Thymus (tissue), 11 donors: ENCODE results near the gene SMARCA4. TPM values are rescaled to one million over a fixed set of nuclear protein-coding genes. Genes with fewer than 3 reads are reported as not detected.

Source experiments
- DNase-seq, 9 donors: peaks; one replicate each; pipeline ENCODE4 v3.0.0-alpha.2; 2013; ENCODE audit warnings: low spot score in 9 of 9, low read depth in 6 of 9, missing footprints in 1 of 9
- H3K27ac ChIP-seq, 2 donors: one replicate each; pipeline ENCODE4 v1.5.1; 2013; ENCODE audit warnings: control low read depth in 1 of 2, low read depth in 1 of 2, low read length in 1 of 2, mild to moderate bottlenecking in 1 of 2, moderate library complexity in 1 of 2
- H3K27me3 ChIP-seq, 2 donors: one replicate each; pipeline ENCODE4 v1.5.1; 2013; ENCODE audit warnings: low read length in 1 of 2; ENCODE audit not compliant: control insufficient read depth in 2 of 2, insufficient read depth in 1 of 2
- H3K36me3 ChIP-seq, 2 donors: one replicate each; pipeline ENCODE4 v1.5.1; 2013; ENCODE audit warnings: low read length in 1 of 2, mild to moderate bottlenecking in 1 of 2, moderate library complexity in 1 of 2; ENCODE audit not compliant: control insufficient read depth in 2 of 2, insufficient read depth in 2 of 2
- H3K4me1 ChIP-seq, 2 donors: one replicate each; pipeline ENCODE4 v1.5.1; 2013; ENCODE audit warnings: low read length in 2 of 2; ENCODE audit not compliant: control insufficient read depth in 2 of 2, insufficient read depth in 2 of 2
- H3K4me3 ChIP-seq, 2 donors: one replicate each; pipeline ENCODE4 v1.5.1; 2013; ENCODE audit warnings: low read length in 2 of 2, control low read depth in 1 of 2, mild to moderate bottlenecking in 1 of 2
- H3K9me3 ChIP-seq, 2 donors: one replicate each; pipeline ENCODE4 v1.5.1; 2013; ENCODE audit warnings: low read length in 1 of 2, mild to moderate bottlenecking in 1 of 2; ENCODE audit not compliant: control insufficient read depth in 2 of 2, insufficient read depth in 1 of 2
- WGBS: extraction: QIAGEN DNeasy Blood & Tissue Kit; methylation state at CpG from one replicate; pipeline ENCODE4 v1.1.7; 2013; 5-methylcytosine and 5-hydroxymethylcytosine counted together
- polyA plus RNA-seq: library from polyadenylated mRNA; stranded (reverse); fragments of 200-250 nt; gene quantifications from one replicate; pipeline ENCODE4 v1.2.3, GENCODE V29; 2013
- total RNA-seq: library from RNA; stranded (reverse); fragments of 120-200 nt; gene quantifications from one replicate; pipeline ENCODE4 v1.2.4, GENCODE V29; 2013
- donor health status: healthy.

Gene SMARCA4
- total and polyA plus RNA-seq, 2 donors: 76.6 to 88.0 TPM

GRCh38 chr19:11012507-11012906 lies 51.7 kb downstream of the SMARCA4 start:
- Histone ChIP-seq H3K4me3 (no peak overlapping the region), H3K4me1 (no peaks in the 10 kb centered on the region), H3K9me3 (no peaks in the 10 kb centered on the region), H3K27me3 (no peaks in the 10 kb centered on the region), H3K36me3 (peaks cover 77 to 94% of the 10 kb centered on the region in 2 donors), H3K27ac (no peak overlapping the region)
- DNase-seq: no peak
- WGBS: 96% methylated on average over 12 of the region's 12 CpGs

GRCh38 chr19:11013771-11014170 lies 52.9 kb downstream of the SMARCA4 start:
- Histone ChIP-seq H3K9me3 (no peaks in the 10 kb centered on the region), H3K36me3 (peaks cover 77 to 94% of the 10 kb centered on the region in 2 donors), H3K4me1 (no peaks in the 10 kb centered on the region), H3K27me3 (no peaks in the 10 kb centered on the region), H3K4me3 (no peak overlapping the region), H3K27ac (no peak overlapping the region)
- no peak for DNase-seq
- whole genome bisulfite sequencing: 99% methylated on average over 7 of the region's 7 CpGs

DNA sequence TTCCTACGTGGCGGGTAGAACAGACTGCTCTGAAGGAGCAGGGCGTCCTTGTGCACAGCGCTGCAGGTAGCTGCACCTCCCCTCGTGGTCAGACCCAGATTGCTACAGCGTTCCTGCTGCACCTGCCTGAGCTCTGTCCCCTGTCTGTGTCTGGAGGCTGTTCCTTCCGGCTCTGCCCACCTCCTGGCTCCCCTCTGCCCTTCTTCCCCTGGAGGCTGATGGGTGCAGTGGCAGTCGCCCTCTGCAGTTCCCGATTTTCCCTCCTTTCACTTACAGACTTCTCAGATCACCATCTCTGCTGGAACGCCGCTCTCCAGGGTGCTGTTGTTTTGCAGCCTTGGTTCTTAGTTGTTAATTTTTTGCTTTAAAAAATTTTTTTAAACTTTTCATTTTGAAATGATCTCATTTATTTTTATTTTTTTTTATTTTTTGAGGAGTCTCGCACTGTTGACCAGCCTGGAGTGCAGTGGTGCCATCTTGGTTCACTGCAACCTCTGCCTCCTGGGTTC lies 53.6 kb downstream of the SMARCA4 start:
- H3K4me3 ChIP-seq: no peak overlapping the region
- H3K27me3 ChIP-seq: no peaks in the 10 kb centered on the region
- H3K36me3 ChIP-seq: peaks cover 84 to 94% of the 10 kb centered on the region in 2 donors
- H3K9me3 ChIP-seq: no peaks in the 10 kb centered on the region
- H3K27ac ChIP-seq: no peak overlapping the region
- H3K4me1 ChIP-seq: no peaks in the 10 kb centered on the region
- WGBS: 98% methylated on average over 12 of the region's 12 CpGs
- DNase-seq: no peak

- DNase-seq: no peak
These were observed 55.8 kb downstream of the SMARCA4 start for GRCh38 chr19:11016631-11017030.

DNA sequence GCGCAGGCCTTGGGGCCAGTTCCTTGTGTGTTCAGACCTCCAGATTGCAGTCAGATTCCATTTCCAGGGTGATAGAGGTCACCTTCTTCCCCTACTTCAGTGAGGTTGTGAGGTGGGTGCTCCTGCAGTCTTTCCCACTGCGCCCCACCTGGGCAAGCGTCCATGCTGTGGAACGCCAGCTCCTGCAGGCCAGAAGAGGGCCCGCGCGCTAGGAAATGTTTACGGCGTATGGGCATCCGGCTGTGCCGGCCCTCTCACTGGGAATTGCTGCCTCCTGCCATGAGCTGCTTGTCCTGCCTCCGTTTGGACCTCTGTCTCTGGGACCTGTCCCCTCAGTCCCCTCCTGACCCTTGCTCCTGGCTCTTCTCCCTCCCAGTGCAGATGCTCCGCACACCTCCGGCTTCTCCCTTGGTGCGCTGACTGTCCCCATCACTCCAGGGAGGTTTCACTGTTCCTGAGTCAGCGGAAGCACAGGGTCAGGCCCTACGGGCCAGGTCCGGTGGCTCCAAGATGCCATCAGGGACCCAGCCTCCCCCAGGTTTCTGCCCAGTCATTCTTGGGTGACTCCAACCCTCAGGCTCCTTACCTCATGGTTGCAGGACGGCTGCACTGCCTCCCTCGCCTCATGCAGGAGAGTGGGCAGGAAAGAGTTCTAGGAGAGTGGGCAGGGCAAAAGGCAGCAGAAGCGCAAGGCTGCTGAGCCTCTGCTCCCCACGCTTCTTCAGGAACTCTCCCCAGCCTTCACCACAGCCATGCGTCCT lies 56.6 kb downstream of the SMARCA4 start:
- H3K27ac ChIP-seq: no peak overlapping the region
- H3K4me1 ChIP-seq: no peaks in the 10 kb centered on the region
- H3K9me3 ChIP-seq: no peaks in the 10 kb centered on the region
- no peak for DNase-seq
- no peak overlapping the region for H3K4me3 ChIP-seq
- 98% methylated on average over 23 of the region's 23 CpGs for WGBS
- no peaks in the 10 kb centered on the region for H3K27me3 ChIP-seq
- peaks cover 90 to 98% of the 10 kb centered on the region in 2 donors for H3K36me3 ChIP-seq

More at GRCh38 chr19:11016631-11017030, 55.8 kb downstream of the SMARCA4 start:
- Histone ChIP-seq H3K4me3 (no peak overlapping the region), H3K27ac (no peak overlapping the region), H3K36me3 (peaks cover 88 to 98% of the 10 kb centered on the region in 2 donors), H3K9me3 (no peaks in the 10 kb centered on the region), H3K4me1 (no peaks in the 10 kb centered on the region), H3K27me3 (no peaks in the 10 kb centered on the region)
- 97% methylated on average over 5 of the region's 5 CpGs for WGBS

DNA sequence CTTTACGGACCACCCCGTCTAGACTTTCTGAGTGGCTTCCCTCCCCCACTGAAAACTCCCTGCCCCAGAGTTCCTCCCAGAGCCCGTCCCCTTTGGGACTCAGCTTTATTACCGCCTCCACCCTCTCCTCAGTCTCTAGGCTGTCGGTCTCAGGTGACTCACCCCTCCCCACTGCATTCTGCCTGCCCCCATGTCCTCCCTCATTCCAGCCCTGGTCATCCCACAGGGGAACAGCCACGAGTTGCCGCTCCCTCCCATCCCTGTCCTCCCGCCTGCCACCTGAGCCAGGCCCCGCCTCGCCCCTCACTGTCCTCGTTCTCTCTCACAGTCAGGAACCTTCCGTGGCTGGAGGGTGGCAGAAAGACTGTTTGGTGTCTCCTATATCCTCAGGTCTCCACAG lies 57.3 kb downstream of the SMARCA4 start:
- Histone ChIP-seq H3K36me3 (peaks cover 90 to 98% of the 10 kb centered on the region in 2 donors), H3K4me3 (no peak overlapping the region), H3K27me3 (no peaks in the 10 kb centered on the region), H3K4me1 (peaks cover 0 to 4% of the 10 kb centered on the region in 2 donors), H3K27ac (no peak overlapping the region), H3K9me3 (no peaks in the 10 kb centered on the region)
- 95% methylated on average over 12 of the region's 12 CpGs for WGBS
- no peak for DNase-seq

DNA sequence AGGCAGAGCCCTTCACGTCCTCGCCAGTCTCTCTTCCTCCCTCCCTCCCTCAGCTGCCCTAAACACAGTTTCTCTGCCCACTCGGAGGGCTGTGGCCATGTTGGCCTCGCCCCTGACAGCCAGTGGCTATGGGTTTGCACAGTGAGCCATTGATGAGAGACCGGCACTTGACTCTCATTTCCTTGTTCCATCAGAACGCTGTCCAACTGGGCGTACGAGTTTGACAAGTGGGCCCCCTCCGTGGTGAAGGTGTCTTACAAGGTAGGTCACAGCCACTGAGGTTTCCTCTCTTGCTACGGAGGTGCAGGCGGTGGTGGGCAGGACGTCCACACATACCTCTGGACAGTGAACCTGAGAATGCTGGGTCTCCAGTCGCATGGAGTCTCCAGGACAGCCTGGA lies 57.9 kb downstream of the SMARCA4 start:
- Histone ChIP-seq H3K4me1 (peaks cover 4 to 10% of the 10 kb centered on the region in 2 donors), H3K9me3 (no peaks in the 10 kb centered on the region), H3K27ac (no peak overlapping the region), H3K36me3 (peaks cover 90 to 98% of the 10 kb centered on the region in 2 donors), H3K27me3 (no peaks in the 10 kb centered on the region), H3K4me3 (no peak overlapping the region)
- WGBS: 98% methylated on average over 13 of the region's 13 CpGs
- no peak for DNase-seq

DNA sequence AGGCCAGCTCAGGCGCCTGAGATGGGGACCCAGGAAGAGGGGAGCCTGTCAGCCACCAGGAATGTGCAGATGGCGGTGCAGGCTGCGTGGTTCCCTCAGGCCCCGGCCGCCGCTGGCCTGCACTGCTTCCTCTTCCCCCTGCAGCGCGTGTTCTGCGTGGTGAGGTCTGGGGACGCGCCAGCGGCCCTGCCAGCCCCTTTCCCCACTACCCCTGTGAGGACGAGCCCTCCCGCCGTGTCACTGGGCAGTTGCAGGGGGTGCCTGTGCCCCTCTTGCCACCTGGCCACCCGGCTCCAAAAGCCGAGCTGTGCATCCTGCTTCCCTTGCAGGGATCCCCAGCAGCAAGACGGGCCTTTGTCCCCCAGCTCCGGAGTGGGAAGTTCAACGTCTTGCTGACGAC lies 58.4 kb downstream of the SMARCA4 start:
- H3K4me3 ChIP-seq: no peak overlapping the region
- DNase-seq: no peak
- WGBS: 98% methylated on average over 21 of the region's 21 CpGs
- H3K27me3 ChIP-seq: no peaks in the 10 kb centered on the region
- peaks cover 90 to 98% of the 10 kb centered on the region in 2 donors for H3K36me3 ChIP-seq
- H3K27ac ChIP-seq: no peak overlapping the region
- no peaks in the 10 kb centered on the region for H3K9me3 ChIP-seq
- peaks cover 4 to 12% of the 10 kb centered on the region in 2 donors for H3K4me1 ChIP-seq

GRCh38 chr19:11019824-11020223 lies 59.0 kb downstream of the SMARCA4 start:
- H3K36me3 ChIP-seq: peaks cover 90 to 98% of the 10 kb centered on the region in 2 donors
- no peak overlapping the region for H3K27ac ChIP-seq
- WGBS: 95% methylated on average over 8 of the region's 8 CpGs
- H3K4me1 ChIP-seq: peaks cover 4 to 12% of the 10 kb centered on the region in 2 donors
- H3K9me3 ChIP-seq: no peaks in the 10 kb centered on the region
- no peaks in the 10 kb centered on the region for H3K27me3 ChIP-seq
- no peak overlapping the region for H3K4me3 ChIP-seq
- DNase-seq: no peak
